Measurements from ENCODE around the gene C2CD4C.
"Not testable (repeated sequence)": the region's sequence is repeated elsewhere in the genome, so short reads cannot be mapped to it uniquely, and the experiment has no call there.

C2CD4C gene

DNA sequence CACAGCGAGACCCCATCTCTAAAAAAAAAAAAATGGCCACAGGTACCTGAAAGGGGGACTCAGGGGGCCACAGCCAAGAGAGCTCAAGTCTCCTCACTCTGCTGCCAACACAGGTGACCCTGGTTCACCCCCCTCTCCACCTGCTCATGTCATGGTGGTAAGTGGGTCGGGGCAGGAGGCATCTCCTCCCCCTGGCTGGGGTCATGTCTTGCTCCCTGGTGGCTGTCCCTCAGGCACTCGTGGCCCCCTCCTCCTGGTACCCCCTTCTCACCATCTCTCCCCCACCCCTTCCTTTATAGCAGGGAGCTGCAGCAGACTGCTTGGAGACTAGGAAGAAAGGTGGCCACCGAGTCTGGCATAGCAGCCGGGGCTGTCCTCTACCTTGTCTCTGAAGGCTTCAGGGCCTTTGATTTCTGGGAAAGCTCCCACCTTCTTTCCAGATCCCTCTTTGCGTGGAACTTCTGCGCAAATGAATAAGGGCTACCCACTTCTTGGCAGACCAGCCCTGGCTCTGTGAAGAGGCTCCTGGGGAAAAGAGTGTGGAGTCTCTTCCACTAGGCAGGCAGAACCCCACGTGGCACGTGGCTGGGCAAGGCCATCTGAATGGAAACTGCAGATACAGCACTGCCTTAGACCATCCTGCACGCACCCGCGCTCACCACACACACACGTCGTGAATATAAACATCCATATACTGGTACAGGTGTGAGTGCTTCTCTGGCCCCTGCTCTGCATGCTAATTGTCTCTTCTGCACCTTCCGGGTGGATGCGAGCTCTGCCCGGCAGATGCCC is 44.3 kb downstream of the C2CD4C start:
- DNase-seq (ENCODE audit: low read depth): no peak

DNA sequence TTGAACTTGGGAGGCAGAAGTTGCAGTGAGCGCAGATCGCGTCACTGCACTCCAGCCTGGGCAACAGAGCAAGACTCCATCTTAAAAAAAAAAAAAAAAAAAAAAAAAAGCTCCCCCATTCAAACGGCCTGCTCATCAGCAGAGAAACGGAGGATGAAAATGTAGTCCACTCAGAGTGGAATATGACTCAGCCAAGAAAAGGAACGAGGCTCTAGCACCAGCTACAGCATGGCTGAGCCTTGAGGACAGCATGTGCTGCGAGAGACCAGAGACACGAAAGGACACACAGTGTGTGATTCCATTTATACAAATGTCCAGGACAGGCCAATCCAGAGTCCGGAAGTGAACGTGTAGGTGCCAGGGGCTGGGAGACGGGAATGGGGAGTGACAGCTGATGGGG is 46.3 kb downstream of the C2CD4C start:
- DNase-seq (ENCODE audit: low read depth): no peak

DNA sequence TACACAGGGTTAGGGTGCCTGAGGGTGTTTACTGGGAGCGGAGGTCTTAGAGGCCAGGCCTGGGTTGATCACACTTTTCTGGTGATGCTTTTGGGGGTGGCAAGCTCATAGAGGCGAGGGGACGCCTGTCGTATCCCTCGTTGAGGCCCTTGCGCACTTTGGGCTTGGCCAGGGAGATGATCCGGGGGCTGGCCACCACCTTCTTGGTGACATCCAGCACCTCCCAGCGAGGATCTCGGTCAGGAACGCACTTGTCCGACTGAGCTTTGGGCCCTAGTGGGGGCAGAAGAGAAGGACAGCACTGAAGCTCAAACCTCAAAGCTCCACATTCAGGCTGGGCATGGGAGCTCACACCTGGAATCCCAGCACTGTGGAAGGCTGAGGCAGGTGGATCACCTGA is 46.8 kb downstream of the C2CD4C start:
- DNase-seq (ENCODE audit: low read depth): no peak

DNA sequence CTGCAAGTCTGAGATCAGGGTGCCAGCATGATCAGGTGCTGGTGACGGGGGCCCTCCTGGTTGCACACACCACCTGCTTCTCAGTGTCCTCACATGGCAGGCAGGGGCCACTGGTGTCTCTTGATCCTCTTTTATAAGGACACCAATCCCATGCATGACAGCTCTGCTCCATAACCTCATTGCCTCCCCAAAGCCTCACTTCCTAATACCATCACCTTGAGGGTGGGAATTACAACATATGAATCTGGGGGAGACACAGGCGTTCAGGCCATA is 49.4 kb downstream of the C2CD4C start:
- no peak for DNase-seq (ENCODE audit: low read depth)

DNA sequence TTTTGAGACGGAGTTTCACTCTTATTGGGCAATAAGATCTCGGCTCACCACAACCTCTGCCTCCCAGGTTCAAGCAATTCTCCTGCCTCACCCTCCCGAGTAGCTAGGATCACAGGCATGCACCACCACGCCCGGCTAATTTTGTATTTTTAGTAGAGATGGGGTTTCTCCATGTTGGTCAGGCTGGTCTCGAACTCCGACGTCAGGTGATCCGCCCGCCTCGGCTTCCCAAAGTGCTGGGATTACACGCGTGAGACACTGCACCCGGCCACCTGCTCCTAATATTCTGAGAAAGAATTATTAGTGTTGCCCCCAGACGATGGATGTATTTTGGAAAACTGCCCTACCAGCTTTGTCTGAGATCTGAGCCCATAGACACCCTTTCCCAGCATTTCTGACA is 53.4 kb downstream of the C2CD4C start:
- DNase-seq (ENCODE audit: low read depth): not testable (repeated sequence)
